ENCODE results near the gene ERCC5. TPM values are rescaled to one million over a fixed set of nuclear protein-coding genes. Genes with fewer than 3 reads are reported as not detected.

The ERCC5 gene
- total RNA-seq, 6 experiments from 2014 or later = 21.6 to 47.4 (median 29.2) TPM

DNA sequence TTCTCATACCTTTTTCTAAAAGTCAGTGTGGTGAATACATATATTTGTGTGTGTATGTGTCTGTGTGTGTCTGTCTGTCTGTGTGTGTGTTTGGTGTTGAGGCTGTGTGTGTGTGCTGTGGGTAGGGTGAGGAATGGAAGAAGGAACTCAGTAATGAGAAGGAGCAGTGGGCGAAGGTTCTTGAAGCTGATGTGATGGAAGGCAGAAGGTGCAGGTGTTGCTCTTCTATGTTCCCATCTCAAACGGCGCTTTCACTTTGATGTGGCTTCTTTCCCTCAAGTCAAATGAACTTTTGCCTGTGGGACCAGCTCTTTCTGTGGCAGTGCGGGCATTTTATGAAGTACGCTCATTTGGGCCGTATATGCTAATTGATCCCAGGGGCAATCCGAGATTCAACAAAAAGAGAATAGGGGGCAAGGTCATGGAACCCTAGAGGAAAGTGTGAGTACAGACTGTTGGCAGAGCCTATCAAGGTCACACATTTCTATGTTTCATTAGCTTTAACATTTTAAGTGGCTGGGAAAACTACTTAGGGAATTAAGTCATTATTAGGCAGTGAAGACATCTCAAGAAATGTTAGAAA lies 31.7 kb upstream of the ERCC5 start:
- no peak overlapping the region for H3K27ac ChIP-seq
- intact Hi-C loops (cut with DNase I) = no loop called here
- ATAC-seq = no peak
- H3K9me3 ChIP-seq = no peaks in the 10 kb centered on the region
- TF ChIP-seq POLR2A (IDR thresholded peaks at IDR 0.05) = no peak
- H3K4me1 ChIP-seq = peaks cover 0 to 7% (median 0%) of the 10 kb centered on the region in 4 donors
- H3K36me3 ChIP-seq = peaks cover 0 to 3% (median 0%) of the 10 kb centered on the region in 4 donors
- no peak for DNase-seq
- H3K4me3 ChIP-seq = no peak overlapping the region
- 69% methylated on average over 5 of the region's 7 CpGs for WGBS (ENCODE audit: insufficient coverage, low coverage, low lambda C conversion rate, missing lambda C conversion rate)
- no peaks in the 10 kb centered on the region for H3K27me3 ChIP-seq

DNA sequence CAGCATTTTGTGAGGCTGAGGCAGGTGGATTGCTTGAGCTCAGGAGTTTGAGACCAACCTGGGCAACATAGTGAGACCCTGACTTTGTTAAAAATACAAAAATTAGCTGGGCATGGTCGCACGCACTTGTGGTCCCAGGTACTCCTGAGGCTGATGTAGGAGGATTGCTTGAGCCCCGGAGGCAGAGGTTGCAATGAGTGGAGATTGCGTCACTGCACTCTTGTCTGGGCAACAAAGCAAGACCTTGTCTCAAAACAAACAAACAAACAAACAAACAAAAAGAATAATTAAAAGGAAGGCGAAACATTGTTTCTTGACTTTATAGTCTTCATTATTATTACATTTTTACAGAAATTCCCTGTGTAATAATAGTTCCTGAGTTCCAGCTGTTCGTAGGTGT lies 31.0 kb upstream of the ERCC5 start:
- 67% methylated on average over 6 of the region's 6 CpGs for WGBS (ENCODE audit: insufficient coverage, low coverage, low lambda C conversion rate, missing lambda C conversion rate)

GRCh38 chr13:102815788-102816187 lies 30.0 kb upstream of the ERCC5 start:
- Histone ChIP-seq H3K4me1 (peaks cover 0 to 7% (median 0%) of the 10 kb centered on the region in 4 donors), H3K4me3 (no peak overlapping the region), H3K9me3 (no peaks in the 10 kb centered on the region), H3K27me3 (no peaks in the 10 kb centered on the region), H3K27ac (no peak overlapping the region), H3K36me3 (peaks cover 0 to 3% (median under 1%) of the 10 kb centered on the region in 4 donors)
- DNase-seq (no peak), ATAC-seq (no peak)
- 91% methylated on average over 5 of the region's 5 CpGs for whole genome bisulfite sequencing (ENCODE audit: insufficient coverage, low coverage, low lambda C conversion rate, missing lambda C conversion rate)
- TF ChIP-seq, protein P1, sequence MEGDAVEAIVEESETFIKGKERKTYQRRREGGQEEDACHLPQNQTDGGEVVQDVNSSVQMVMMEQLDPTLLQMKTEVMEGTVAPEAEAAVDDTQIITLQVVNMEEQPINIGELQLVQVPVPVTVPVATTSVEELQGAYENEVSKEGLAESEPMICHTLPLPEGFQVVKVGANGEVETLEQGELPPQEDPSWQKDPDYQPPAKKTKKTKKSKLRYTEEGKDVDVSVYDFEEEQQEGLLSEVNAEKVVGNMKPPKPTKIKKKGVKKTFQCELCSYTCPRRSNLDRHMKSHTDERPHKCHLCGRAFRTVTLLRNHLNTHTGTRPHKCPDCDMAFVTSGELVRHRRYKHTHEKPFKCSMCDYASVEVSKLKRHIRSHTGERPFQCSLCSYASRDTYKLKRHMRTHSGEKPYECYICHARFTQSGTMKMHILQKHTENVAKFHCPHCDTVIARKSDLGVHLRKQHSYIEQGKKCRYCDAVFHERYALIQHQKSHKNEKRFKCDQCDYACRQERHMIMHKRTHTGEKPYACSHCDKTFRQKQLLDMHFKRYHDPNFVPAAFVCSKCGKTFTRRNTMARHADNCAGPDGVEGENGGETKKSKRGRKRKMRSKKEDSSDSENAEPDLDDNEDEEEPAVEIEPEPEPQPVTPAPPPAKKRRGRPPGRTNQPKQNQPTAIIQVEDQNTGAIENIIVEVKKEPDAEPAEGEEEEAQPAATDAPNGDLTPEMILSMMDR (IDR thresholded peaks at IDR 0.05) = no peak
- TF ChIP-seq POLR2A (IDR thresholded peaks at IDR 0.05) = no peak
- intact Hi-C loops (cut with DNase I) = no loop called here

More for the DNA sequence above, 31.0 kb upstream of the ERCC5 start:
- H3K4me3 ChIP-seq = no peak overlapping the region
- H3K9me3 ChIP-seq = no peaks in the 10 kb centered on the region
- H3K36me3 ChIP-seq = peaks cover 0 to 3% (median 0%) of the 10 kb centered on the region in 4 donors
- DNase-seq = no peak
- H3K27ac ChIP-seq = no peak overlapping the region
- intact Hi-C loops (cut with DNase I) = no loop called here
- no peak for ATAC-seq
- TF ChIP-seq, protein P1 (IDR thresholded peaks at IDR 0.05) = no peak
- no peak for TF ChIP-seq POLR2A (IDR thresholded peaks at IDR 0.05)
- H3K27me3 ChIP-seq = no peaks in the 10 kb centered on the region
- peaks cover 0 to 7% (median 0%) of the 10 kb centered on the region in 4 donors for H3K4me1 ChIP-seq

DNA sequence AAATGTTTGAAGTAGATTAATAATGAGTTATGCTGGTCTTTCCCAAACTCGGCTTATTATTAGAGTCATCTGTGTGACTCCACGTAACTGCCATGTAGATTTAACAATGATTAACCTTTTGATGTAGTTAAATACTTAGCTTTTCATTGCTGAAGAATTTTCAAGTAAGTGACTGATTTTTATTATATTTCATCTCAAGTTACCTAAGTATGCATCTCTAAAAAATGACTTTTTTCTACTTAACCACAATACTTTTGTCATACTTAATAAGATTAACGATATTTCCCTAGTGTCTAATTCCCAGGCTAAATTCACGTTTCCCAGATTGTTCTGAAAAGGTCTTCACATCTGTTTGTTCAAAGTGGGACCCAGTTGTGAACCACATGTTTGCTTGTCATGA lies 29.1 kb upstream of the ERCC5 start:
- H3K4me1 ChIP-seq = peaks cover 0 to 7% (median 0%) of the 10 kb centered on the region in 4 donors
- H3K27me3 ChIP-seq = no peaks in the 10 kb centered on the region
- no peaks in the 10 kb centered on the region for H3K9me3 ChIP-seq
- intact Hi-C loops (cut with DNase I) = no loop called here
- DNase-seq = no peak
- ATAC-seq = no peak
- H3K27ac ChIP-seq = no peak overlapping the region
- TF ChIP-seq POLR2A (IDR thresholded peaks at IDR 0.05) = no peak
- TF ChIP-seq, protein P1 (IDR thresholded peaks at IDR 0.05) = no peak
- H3K4me3 ChIP-seq = no peak overlapping the region
- H3K36me3 ChIP-seq = peaks cover 1 to 10% (median 5%) of the 10 kb centered on the region in 4 donors
- 87% methylated on average over 4 of the region's 4 CpGs for WGBS (ENCODE audit: insufficient coverage, low coverage, low lambda C conversion rate, missing lambda C conversion rate)

- ATAC-seq = no peak
- TF ChIP-seq, protein P1 (IDR thresholded peaks at IDR 0.05) = no peak
- TF ChIP-seq POLR2A (IDR thresholded peaks at IDR 0.05) = no peak
- Histone ChIP-seq H3K4me1 (peaks cover 0 to 7% (median 0%) of the 10 kb centered on the region in 4 donors), H3K27me3 (no peaks in the 10 kb centered on the region), H3K36me3 (peaks cover 3 to 15% (median 9%) of the 10 kb centered on the region in 4 donors), H3K4me3 (no peak overlapping the region), H3K27ac (no peak overlapping the region), H3K9me3 (no peaks in the 10 kb centered on the region)
- intact Hi-C loops (cut with DNase I) = no loop called here
- WGBS (ENCODE audit: insufficient coverage, low coverage, low lambda C conversion rate, missing lambda C conversion rate) = 89% methylated on average over 1 of the region's 1 CpG
- DNase-seq = no peak
These were observed 28.6 kb upstream of the ERCC5 start for GRCh38 chr13:102817241-102817640.
